Hematopoietic multipotent progenitor cell treated with erythropoietin and hydrocortisone succinate and interleukin-3 and kit ligand, for 4 days (in vitro differentiated cells): ENCODE results near the gene MRPL55.

Source experiments
- DNase-seq: peaks from one replicate; pipeline ENCODE4 v3.0.0-alpha.2; 2015

MRPL55 gene

DNA sequence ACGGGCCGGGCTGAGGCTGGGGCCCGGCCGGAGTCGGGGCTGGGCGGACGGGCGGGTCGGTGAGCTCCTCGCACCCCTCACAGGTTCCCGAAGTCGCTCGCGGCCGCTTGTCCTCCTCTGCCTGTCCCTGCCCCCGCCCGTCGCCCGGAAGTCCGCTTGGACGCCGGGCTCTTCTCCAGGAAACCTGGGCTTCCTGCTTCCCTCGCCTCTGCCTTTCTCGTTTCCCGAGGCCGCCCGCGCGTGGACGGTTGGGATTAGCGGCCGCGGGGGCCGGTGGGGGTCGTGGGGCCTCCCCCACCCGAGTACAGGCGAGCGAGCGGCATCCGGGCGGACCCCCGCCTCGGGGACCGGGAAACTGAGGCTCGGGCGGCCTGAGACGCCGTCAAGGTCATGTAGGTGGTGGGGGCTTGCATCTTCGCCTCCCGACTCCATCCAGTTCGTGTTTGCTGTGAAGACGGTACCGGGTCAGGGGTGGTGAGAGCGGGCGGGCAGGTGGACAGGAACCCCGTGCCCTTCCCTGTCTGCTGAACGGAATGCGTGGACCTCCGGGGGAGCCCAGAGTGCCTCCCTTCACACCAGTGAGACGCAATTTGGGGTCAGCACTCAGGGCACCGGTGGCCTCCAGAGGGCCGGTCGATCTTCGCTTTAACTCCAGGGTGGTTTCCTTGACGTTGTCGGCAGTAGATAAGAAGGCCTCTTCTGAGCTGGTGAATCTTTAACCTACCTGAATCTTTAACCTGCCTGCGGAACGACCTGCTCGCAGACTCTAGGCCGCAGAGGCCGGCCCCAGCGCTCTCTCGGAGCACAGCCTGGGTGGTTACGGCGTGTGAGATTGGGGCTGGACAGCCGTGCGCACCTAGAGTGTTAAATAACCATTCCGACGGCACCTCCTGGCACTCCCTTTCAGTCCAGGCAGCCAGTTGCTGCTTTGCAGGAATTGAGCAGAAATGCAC, 25.9 kb downstream of the MRPL55 start:
- DNase-seq = peak; percentile 58

DNA sequence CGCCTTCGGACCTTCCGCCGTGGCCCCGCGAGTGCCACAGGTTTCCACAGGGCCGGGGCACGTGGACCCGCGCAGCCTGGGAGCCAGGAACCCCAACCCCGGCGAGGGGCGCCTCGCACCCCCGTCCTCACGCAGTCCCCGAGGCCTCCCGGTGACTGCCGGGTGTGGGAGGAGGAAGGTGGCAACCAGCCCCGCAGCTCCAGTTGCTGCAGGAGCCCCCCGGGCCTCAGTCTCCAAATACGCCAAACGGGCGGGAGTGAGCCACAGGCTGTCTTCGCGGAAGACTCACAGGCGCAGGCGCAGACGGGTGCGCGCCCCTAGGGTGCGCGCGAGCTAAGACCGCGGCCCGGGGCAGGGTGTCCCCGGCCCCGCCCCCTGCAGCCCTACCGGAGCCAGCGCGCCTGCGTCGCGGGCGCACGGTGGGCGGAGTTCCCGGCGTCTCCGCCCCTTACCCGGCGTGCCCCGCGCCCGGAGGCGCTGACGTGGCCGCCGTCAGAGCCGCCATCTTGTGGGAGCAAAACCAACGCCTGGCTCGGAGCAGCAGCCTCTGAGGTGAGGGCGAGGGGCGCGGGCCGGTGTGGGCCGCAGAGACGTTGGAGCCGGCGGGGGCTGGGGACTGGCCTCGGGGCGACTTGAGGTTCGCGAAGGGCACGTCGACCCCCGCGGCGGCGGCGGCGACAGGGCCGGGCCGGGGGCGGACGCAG, 26.7 kb downstream of the MRPL55 start, which contains the start of gene ARF1:
ARF1 (plus strand) TSS at position 495 of the 704 bp plus-strand sequence. CDS start 14,407 bp downstream, outside the sequence.
- DNase-seq = peak; percentile 97

- DNase-seq = peak; percentile 57
Measured at GRCh38 chr1:228081578-228082213, 27.4 kb downstream of the MRPL55 start.

DNA sequence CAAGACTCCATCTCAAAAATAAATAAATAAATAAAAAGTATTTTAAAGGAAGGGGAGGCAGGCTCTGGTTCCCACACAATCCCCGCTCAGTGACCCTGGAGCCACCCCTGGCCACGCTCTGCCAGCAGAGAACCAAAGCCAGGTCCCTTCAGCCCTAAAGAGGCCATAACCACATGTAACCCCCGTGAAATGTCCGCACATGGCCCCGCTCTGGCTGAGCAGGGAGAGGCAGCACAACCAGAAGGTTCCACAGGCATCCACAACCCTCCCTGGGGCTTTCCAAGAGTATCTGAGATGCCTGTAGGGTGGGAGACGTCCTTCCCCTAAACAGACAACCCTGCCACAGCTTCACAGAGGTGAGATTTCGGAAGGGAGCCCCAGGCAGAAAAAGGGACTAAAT, 28.0 kb downstream of the MRPL55 start:
- DNase-seq = no peak

DNA sequence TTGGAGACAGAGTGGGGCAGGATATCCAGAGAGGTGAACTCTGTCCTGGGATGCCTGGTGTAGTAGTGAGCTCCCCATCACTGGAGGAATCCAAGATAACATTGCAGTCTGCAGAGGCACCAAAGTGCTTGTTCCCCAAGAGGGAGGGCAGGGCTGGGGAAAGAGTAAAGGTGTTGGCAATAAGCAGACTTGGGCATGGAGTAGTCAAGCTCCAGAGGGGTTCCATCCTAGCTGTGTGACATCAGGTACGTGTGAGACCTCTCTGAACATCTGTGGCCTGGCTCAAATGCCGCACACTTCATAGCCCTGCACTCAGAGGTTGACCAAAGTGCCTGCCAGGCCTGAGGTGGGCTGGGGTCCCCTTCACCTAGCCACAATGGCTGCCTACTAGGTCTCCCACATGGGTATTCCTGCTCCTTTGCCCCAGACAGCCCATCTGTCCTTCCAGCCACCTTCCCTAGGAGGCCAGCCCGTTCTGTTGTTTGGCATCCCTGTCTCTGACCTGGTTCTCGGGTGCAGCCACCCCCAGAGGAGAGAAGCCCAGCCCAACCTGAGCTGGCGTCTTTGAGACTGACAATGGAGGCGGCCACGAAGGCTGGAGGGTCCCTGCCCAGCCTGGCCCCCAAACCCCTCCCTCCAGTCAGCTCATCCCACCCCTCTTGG, 29.4 kb downstream of the MRPL55 start:
- no peak for DNase-seq

GRCh38 chr1:228079013-228079412, 30.1 kb downstream of the MRPL55 start:
- no peak for DNase-seq

GRCh38 chr1:228077565-228078330, 31.4 kb downstream of the MRPL55 start:
- no peak for DNase-seq

DNA sequence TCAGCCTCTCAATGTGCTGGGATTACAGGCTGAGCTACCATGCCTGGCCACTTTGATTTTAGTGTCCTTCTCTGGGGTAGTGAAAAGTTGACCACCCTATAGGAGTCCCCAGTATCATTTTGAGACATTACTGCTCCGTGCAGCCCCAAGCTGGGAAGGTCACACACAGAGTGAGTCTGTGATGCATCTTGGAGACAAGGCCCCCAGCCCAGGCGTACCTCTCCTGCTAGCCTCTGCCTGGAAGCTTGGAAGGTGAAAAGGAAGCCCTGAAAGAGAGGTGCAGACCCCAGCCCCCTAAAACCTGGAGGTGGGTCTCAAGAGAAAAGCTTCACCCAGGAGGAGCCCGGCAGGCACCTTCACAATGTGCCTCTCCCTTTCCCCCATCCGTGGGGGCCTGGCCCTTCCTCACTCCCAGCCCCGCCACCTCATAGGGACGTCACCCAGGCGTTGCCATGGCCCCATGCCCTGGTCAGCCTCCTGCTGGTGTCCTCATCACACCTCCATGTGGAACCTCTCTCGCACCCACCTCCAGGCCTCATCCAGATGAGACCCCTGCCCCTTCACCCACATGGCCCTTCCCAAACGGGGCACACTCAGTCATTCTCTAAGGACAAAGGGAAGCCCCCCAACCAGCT, 32.2 kb downstream of the MRPL55 start:
- no peak for DNase-seq

- no peak for DNase-seq
Measured at GRCh38 chr1:228075801-228076271, 33.3 kb downstream of the MRPL55 start.

GRCh38 chr1:228074954-228075730, 34.0 kb downstream of the MRPL55 start:
- DNase-seq = no peak

GRCh38 chr1:228073857-228074545, 35.1 kb downstream of the MRPL55 start:
- DNase-seq = peak; percentile 35

DNA sequence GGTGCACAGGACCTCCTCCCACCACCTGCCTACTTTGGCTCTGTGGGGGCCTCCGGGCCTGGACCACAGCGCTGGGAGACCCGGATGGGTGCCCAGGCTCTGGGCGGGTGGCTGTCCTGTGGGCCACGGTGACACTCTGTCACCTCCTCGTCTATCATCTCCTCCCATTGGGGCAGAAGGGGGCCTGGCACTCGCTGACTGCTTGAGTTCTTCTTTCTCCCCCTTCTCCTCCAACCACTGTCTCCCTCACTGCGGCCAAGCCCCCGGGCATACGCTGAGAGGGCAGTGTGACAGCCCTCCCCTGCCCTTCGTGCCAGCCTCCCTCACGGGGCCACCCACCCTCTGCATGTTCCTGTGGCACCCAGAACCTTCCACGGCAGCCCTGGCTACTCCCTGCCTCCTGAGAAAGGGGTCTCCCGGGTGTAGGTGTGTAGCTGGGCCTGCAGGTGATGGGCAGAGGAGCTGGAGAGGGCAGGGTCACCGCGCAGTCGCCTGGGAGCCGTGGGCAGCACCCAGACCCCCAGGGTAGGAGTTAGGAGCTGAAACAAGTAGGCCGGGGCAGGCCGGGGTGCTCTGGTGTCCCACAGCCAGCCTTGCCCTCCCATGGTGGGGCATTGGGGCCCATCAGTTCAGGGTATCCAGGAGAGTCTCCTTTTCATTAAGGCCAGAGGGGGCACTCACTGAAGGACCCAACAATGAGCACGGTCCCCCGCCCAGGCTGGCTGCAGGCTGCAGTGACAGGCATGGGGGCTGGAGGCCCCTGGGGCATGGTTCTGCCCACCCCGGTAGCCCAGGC, 35.8 kb downstream of the MRPL55 start:
- DNase-seq = no peak

- no peak for DNase-seq
Measured at GRCh38 chr1:228072658-228073043, 36.4 kb downstream of the MRPL55 start.

DNA sequence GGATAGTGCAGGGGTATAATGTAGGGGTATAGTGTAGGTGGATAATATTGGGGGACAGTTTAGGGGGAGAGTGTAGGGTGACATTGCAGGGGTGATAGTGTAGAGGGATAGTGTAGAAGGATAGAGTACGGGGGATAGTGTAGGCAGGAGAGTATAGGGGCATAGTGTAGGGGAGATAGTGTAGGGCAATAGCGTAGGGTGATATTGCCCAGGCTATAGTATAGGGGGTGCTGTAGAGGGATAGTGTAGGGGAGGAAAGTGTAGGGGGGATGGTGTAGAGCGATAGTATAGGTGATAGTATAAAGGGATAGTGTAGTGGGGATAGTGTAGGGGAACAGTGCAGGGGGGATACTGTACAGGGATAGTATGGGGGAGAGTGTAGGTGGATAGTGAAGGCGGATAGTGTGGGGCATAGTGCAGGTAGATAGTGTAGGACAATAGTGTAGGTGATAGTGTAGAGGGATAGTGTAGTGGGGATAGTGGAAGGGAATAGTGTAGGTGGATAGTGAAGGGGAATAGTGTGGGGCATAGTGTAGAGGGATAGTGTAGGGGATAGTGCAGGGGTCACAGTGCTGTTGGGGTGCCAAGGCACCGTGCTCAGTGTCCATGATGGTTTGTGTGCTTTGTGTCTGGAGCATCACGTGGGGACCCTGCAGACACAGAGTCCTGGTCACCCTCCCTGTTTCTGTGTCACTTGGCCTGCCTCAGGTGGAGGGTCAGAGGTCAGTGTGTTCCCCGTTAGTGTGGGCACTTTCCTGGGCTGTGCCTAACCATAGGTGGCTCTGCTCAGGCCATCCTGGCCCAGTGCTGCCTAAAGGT, 37.1 kb downstream of the MRPL55 start:
- peak; percentile 31 for DNase-seq

DNA sequence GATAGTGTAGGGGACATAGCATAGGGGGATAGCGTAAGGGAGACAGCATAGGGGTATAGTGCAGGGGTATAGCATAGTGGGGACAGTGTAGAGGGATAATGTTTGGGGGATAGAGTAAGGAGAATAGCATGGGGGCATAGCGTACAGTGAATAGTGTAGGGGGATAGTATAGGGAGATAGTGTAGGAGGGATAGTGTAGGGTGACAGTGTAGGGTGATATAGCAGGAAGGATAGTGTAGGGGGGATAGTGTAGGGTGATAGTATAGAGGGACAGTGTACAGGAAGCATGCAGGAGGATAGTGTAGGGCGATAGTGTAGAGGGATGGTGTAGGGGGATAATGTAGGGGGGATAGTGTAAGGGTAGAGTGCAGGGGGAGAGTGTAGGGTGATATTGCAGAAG, 38.2 kb downstream of the MRPL55 start:
- no peak for DNase-seq

GRCh38 chr1:228070173-228070572, 38.9 kb downstream of the MRPL55 start:
- no peak for DNase-seq

- no peak for DNase-seq
Measured at GRCh38 chr1:228068359-228068758, 40.7 kb downstream of the MRPL55 start.
